Measurements from ENCODE around the gene HOOK2. TPM values are rescaled to one million over a fixed set of nuclear protein-coding genes. Genes with fewer than 3 reads are reported as not detected.

Gene HOOK2
- total and polyA plus RNA-seq, 2 of the 8 experiments (the other 6 are each of a cell fraction or from before 2014, with no cell fraction given), result 23.8 to 63.2 TPM

GRCh38 chr19:12815088-12815487, 39.7 kb upstream of the HOOK2 start (continued):
- TF ChIP-seq CHD7 (IDR thresholded peaks at IDR 0.05; ENCODE audit: insufficient replicate concordance, low read length) (no peak), BRCA1 (IDR thresholded peaks at IDR 0.05; ENCODE audit: low read depth, low read length) (no peak), EP300 (IDR thresholded peaks at IDR 0.05; ENCODE audit: borderline replicate concordance in 1 of 2, low read depth in 2 of 2, low read length in 2 of 2) (no peak), HDAC6 (IDR thresholded peaks at IDR 0.05; ENCODE audit: low read depth, low read length) (no peak), SIX5 (IDR thresholded peaks at IDR 0.05; ENCODE audit: low read depth, low read length) (no peak), MAX (IDR thresholded peaks at IDR 0.05) (no peak), SP2 (IDR thresholded peaks at IDR 0.05; ENCODE audit: low read length) (no peak), CREB1 (IDR thresholded peaks at IDR 0.05) (no peak), POU5F1 (IDR thresholded peaks at IDR 0.05; ENCODE audit: low read depth, low read length) (no peak), MAFK (IDR thresholded peaks at IDR 0.05; ENCODE audit: low read depth, low read length) (no peak)
